Measurements from ENCODE around the gene SOCS1. TPM values are rescaled to one million over a fixed set of nuclear protein-coding genes. Genes with fewer than 3 reads are reported as not detected.
"Not testable (repeated sequence)": the region's sequence is repeated elsewhere in the genome, so short reads cannot be mapped to it uniquely, and the experiment has no call there.

The SOCS1 gene
- total RNA-seq, 2 experiments from 2014 or later, result 23.4 to 47.1 TPM

DNA sequence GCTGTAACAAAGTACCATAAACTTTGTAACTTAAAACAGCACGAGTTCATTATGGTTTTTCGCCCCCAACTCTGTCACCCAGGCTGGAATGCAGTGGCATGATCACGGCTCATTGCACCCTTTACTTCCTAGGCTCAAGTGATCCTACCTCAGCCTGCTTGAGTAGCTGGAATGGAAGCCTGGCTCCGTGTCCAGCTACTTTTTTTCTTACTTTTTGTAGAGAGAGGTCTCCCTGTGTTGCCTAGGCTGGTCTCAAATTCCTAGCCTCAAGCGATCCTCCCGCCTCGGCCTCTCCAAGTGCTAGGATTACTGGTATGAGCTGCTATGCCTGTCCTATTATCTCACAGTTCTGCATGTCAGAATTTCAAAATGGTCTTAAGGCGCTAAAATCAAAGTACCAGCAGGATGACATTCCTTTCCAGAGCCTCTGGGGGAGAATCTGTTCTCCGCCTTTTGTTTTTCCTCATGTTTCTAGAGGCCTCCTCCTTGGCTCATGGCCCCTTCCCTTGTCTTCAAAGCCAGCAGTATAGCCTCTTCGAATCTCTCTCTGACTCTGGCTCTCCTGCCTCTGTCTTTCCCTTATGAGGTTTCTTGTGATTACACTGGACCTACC, 35.2 kb upstream of the SOCS1 start:
- Histone ChIP-seq H3K4me2 (ENCODE audit: low read length) (no peak overlapping the region), H3K4me1 (ENCODE audit: insufficient read depth, low read length, poor library complexity, severe bottlenecking) (peaks cover 48% of the 10 kb centered on the region), H2AFZ (ENCODE audit: low read length) (no peak overlapping the region), H3K36me3 (ENCODE audit: insufficient read depth, low read length) (no peaks in the 10 kb centered on the region), H3K9me3 (ENCODE audit: low read length) (no peaks in the 10 kb centered on the region), H3K79me2 (ENCODE audit: insufficient read depth, low read depth, low read length) (no peaks in the 10 kb centered on the region), H3K27ac (ENCODE audit: low read depth, low read length, poor library complexity, severe bottlenecking) (no peak overlapping the region), H4K20me1 (ENCODE audit: insufficient read depth, low read length) (no peaks in the 10 kb centered on the region), H3K4me3 (ENCODE audit: low read depth, low read length, poor library complexity, severe bottlenecking) (no peak overlapping the region), H3K9me2 (ENCODE audit: insufficient read depth, low read length) (no peaks in the 10 kb centered on the region)
- BruUV-seq (replicated peaks), result no TSS peak
- POLR2A ChIA-PET, result interaction anchor here (0.5 to 1.2 kb wide), 5 partner anchors 12 to 142 kb away, joined by 3 to 4 read pairs (median 3); no protein-coding TSS in a partner anchor
- CTCF ChIA-PET (ENCODE audit: unreplicated experiment), result no interaction called here
- intact Hi-C loops (cut with micrococcal nuclease; ENCODE audit: unreplicated experiment), result no loop called here
- DNase-seq (ENCODE audit: low spot score), result no peak
- TF ChIP-seq, protein P1, sequence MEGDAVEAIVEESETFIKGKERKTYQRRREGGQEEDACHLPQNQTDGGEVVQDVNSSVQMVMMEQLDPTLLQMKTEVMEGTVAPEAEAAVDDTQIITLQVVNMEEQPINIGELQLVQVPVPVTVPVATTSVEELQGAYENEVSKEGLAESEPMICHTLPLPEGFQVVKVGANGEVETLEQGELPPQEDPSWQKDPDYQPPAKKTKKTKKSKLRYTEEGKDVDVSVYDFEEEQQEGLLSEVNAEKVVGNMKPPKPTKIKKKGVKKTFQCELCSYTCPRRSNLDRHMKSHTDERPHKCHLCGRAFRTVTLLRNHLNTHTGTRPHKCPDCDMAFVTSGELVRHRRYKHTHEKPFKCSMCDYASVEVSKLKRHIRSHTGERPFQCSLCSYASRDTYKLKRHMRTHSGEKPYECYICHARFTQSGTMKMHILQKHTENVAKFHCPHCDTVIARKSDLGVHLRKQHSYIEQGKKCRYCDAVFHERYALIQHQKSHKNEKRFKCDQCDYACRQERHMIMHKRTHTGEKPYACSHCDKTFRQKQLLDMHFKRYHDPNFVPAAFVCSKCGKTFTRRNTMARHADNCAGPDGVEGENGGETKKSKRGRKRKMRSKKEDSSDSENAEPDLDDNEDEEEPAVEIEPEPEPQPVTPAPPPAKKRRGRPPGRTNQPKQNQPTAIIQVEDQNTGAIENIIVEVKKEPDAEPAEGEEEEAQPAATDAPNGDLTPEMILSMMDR (conservative IDR thresholded peaks at IDR 0.05; ENCODE audit: low read length), result no peak
- TF ChIP-seq EZH2phosphoT487 (IDR thresholded peaks at IDR 0.05; ENCODE audit: borderline replicate concordance, low read depth, low read length), result no peak

DNA sequence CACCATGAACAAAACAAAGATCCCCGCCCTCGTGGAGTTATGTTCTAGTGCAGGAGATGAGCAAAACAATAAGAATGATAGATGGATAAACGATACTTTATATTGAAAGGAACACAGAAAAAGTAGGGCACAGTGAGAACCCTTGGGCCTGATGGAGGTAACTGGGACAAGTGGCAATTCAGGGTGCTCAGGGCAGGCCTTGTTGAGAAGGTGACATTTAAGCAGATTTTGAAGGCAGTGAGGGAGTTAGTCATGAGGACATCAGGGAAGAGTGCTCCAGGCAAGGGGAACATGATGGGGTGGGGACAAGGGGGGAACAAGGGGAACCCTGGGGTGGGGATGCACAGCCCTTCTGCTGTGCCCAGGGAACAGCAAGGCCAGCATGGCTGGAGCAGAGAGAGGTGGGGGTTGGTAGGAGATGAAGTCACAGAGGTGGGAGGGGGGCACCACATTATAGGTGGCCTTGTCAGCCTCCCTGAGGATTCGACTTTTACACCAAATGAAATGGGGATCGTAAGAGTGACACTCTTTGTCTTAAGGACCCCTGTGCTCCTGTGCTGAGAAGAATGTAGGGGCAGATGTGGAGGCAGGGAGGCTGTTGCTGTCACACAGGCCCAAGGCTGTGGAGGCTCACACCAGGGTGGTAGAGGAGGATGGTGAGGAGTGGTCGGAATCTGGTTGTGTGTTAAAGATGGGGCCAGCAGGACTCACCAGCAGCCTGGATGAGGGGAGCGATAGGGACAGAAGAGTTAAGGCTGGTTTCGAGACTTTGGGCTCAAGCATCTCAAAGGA, 34.3 kb upstream of the SOCS1 start:
- no peaks in the 10 kb centered on the region for H4K20me1 ChIP-seq (ENCODE audit: insufficient read depth, low read length)
- no peaks in the 10 kb centered on the region for H3K9me3 ChIP-seq (ENCODE audit: low read length)
- H3K4me3 ChIP-seq (ENCODE audit: low read depth, low read length, poor library complexity, severe bottlenecking), result no peak overlapping the region
- H3K79me2 ChIP-seq (ENCODE audit: insufficient read depth, low read depth, low read length), result no peaks in the 10 kb centered on the region
- H3K9me2 ChIP-seq (ENCODE audit: insufficient read depth, low read length), result no peaks in the 10 kb centered on the region
- H3K4me2 ChIP-seq (ENCODE audit: low read length), result no peak overlapping the region
- H3K4me1 ChIP-seq (ENCODE audit: insufficient read depth, low read length, poor library complexity, severe bottlenecking), result peaks cover 39% of the 10 kb centered on the region
- DNase-seq (ENCODE audit: low spot score), result no peak
- no TSS peak for BruUV-seq (replicated peaks)
- CTCF ChIA-PET (ENCODE audit: unreplicated experiment), result no interaction called here
- intact Hi-C loops (cut with micrococcal nuclease; ENCODE audit: unreplicated experiment), result no loop called here
- POLR2A ChIA-PET, result no interaction called here
- no peak overlapping the region for H2AFZ ChIP-seq (ENCODE audit: low read length)
- H3K36me3 ChIP-seq (ENCODE audit: insufficient read depth, low read length), result no peaks in the 10 kb centered on the region
- no peak for TF ChIP-seq EZH2phosphoT487 (IDR thresholded peaks at IDR 0.05; ENCODE audit: borderline replicate concordance, low read depth, low read length)
- TF ChIP-seq, protein P1 (conservative IDR thresholded peaks at IDR 0.05; ENCODE audit: low read length), result no peak
- no peak overlapping the region for H3K27ac ChIP-seq (ENCODE audit: low read depth, low read length, poor library complexity, severe bottlenecking)

DNA sequence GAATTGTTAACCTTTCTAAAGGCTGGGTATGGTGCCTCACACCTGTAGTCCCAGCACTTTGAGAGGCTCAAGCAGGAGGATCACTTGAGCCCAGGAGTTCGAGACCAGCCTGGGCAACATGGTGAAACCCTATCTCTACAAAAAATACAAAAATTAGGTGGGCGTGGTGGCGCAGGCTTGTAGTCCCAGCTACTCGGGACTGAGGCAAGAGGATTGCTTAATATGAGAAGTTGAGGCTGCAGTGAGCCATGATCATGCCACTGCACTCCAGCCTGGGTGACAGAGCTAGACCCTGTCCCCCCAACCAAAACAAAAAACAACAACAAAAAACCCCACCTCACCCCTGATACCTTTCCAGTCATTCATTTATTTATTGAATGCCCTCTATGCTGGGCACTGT, 33.7 kb upstream of the SOCS1 start:
- H3K4me2 ChIP-seq (ENCODE audit: low read length); H2AFZ ChIP-seq (ENCODE audit: low read length); H3K79me2 ChIP-seq (ENCODE audit: insufficient read depth, low read depth, low read length); DNase-seq (ENCODE audit: low spot score); intact Hi-C loops (cut with micrococcal nuclease; ENCODE audit: unreplicated experiment); POLR2A ChIA-PET; H3K4me3 ChIP-seq (ENCODE audit: low read depth, low read length, poor library complexity, severe bottlenecking); H3K36me3 ChIP-seq (ENCODE audit: insufficient read depth, low read length); BruUV-seq (replicated peaks); H4K20me1 ChIP-seq (ENCODE audit: insufficient read depth, low read length); H3K9me3 ChIP-seq (ENCODE audit: low read length); H3K27ac ChIP-seq (ENCODE audit: low read depth, low read length, poor library complexity, severe bottlenecking); H3K9me2 ChIP-seq (ENCODE audit: insufficient read depth, low read length); CTCF ChIA-PET (ENCODE audit: unreplicated experiment): not testable (repeated sequence)
- H3K4me1 ChIP-seq (ENCODE audit: insufficient read depth, low read length, poor library complexity, severe bottlenecking), result peaks cover 33% of the 10 kb centered on the region

All from OCI-LY7 (cell line).